ENCODE results near the gene LHX5.

- no peak for TF ChIP-seq POLR2A (IDR thresholded peaks at IDR 0.05)
- TF ChIP-seq EP300 (IDR thresholded peaks at IDR 0.05) = no peak
Measured at GRCh38 chr12:113485330-113485729, 13.7 kb upstream of the LHX5 start.

Data from ovary (tissue), 1 donor.